HEK293 (cell line): ENCODE results near the gene LITAFD.
A peak's percentile ranks its signal among the peaks of the same experiment; 100 is the strongest.

Source experiments
- CTCF ChIA-PET: fragments of 350-600 bp; formaldehyde crosslinking; extraction: SDS; loops from one replicate; lab custom pipeline; 2021; ENCODE audit warnings: antibody characterized with exemption; lab: Yijun Ruan, JAX
- POLR2A ChIA-PET: fragments of 300-600 bp; formaldehyde crosslinking; extraction: SDS; loops from one replicate; lab custom pipeline; 2020; ENCODE audit warnings: antibody characterized with exemption, inconsistent platforms; lab: Yijun Ruan, JAX
- H3K27ac ChIP-seq: fragments of 200-500 bp; sonication (Bioruptor generic); 2 replicates; pipeline ENCODE4 v1.5.1; 2014; ENCODE audit warnings: low read depth, low read length, control low read depth, inconsistent platforms; ENCODE audit errors: extremely low read depth
- H3K36me3 ChIP-seq, 2 experiments: fragments of 200-500 bp in 1 of 2; sonication (Bioruptor generic) in 1 of 2; 1 replicate in 1 of 2; 2 replicates in 1 of 2; pipeline ENCODE4 v1.5.1; 2014 to 2017; ENCODE audit warnings: inconsistent platforms in 2 of 2, low read length in 2 of 2; ENCODE audit not compliant: control insufficient read depth in 2 of 2, insufficient read depth in 1 of 2
- H3K4me1 ChIP-seq: fragments of 200-500 bp; sonication (Bioruptor generic); 2 replicates; pipeline ENCODE4 v1.5.1; 2014; ENCODE audit warnings: mild to moderate bottlenecking, low read length, inconsistent platforms; ENCODE audit not compliant: control insufficient read depth, insufficient read depth
- H3K4me3 ChIP-seq: 2 replicates; pipeline ENCODE4 v1.5.1; 2011; ENCODE audit warnings: low read depth, mild to moderate bottlenecking, control low read depth, low read length, moderate library complexity
- H3K9me3 ChIP-seq: fragments of 200-500 bp; sonication (Bioruptor generic); 2 replicates; pipeline ENCODE4 v1.5.1; 2014; ENCODE audit warnings: low read depth, low read length, inconsistent platforms; ENCODE audit not compliant: control insufficient read depth, insufficient read depth
- GLIS1 ChIP-seq: fragments of 450-650 bp; formaldehyde crosslinking; IDR thresholded peaks from 2 replicates; pipeline ENCODE4 v1.5.1; 2016; ENCODE audit warnings: missing biosample characterization, missing genetic modification characterization
- GLIS2 ChIP-seq: fragments of 450-650 bp; formaldehyde crosslinking; IDR thresholded peaks from 2 replicates; pipeline ENCODE4 v1.5.1; 2016; ENCODE audit warnings: missing biosample characterization, missing genetic modification characterization
- KLF7 ChIP-seq: fragments of 450-650 bp; formaldehyde crosslinking; IDR thresholded peaks from 2 replicates; pipeline ENCODE4 v1.5.1; 2016; ENCODE audit warnings: missing biosample characterization, missing genetic modification characterization, borderline replicate concordance
- PRDM2 ChIP-seq: fragments of 450-650 bp; formaldehyde crosslinking; IDR thresholded peaks from 2 replicates; pipeline ENCODE4 v1.5.1; 2016; ENCODE audit warnings: missing biosample characterization, missing genetic modification characterization, borderline replicate concordance
- REPIN1 ChIP-seq: fragments of 450-650 bp; formaldehyde crosslinking; IDR thresholded peaks from 2 replicates; pipeline ENCODE4 v1.5.1; 2017; ENCODE audit warnings: missing biosample characterization, missing genetic modification characterization, low read depth
- SCRT2 ChIP-seq: fragments of 450-650 bp; formaldehyde crosslinking; IDR thresholded peaks from 2 replicates; pipeline ENCODE4 v1.5.1; 2016; ENCODE audit warnings: missing biosample characterization, missing genetic modification characterization
- ZBTB49 ChIP-seq: fragments of 450-650 bp; formaldehyde crosslinking; IDR thresholded peaks from 2 replicates; pipeline ENCODE4 v1.5.1; 2016; ENCODE audit warnings: missing biosample characterization, missing genetic modification characterization, low read depth
- ZFP37 ChIP-seq: fragments of 450-650 bp; formaldehyde crosslinking; IDR thresholded peaks from 2 replicates; pipeline ENCODE4 v1.5.1; 2016; ENCODE audit warnings: missing biosample characterization, missing genetic modification characterization
- ZNF10 ChIP-seq: fragments of 450-650 bp; formaldehyde crosslinking; IDR thresholded peaks from 2 replicates; pipeline ENCODE4 v1.5.1; 2017; ENCODE audit warnings: missing biosample characterization, missing genetic modification characterization
- ZNF121 ChIP-seq: fragments of 450-650 bp; formaldehyde crosslinking; IDR thresholded peaks from 2 replicates; pipeline ENCODE4 v1.5.1; 2016; ENCODE audit warnings: missing biosample characterization, missing genetic modification characterization
- ZNF202 ChIP-seq: fragments of 450-650 bp; formaldehyde crosslinking; IDR thresholded peaks from 2 replicates; pipeline ENCODE4 v1.5.1; 2016; ENCODE audit warnings: missing biosample characterization, missing genetic modification characterization, borderline replicate concordance
- ZNF341 ChIP-seq: fragments of 450-650 bp; formaldehyde crosslinking; IDR thresholded peaks from 2 replicates; pipeline ENCODE4; 2016; ENCODE audit warnings: low read depth, missing biosample characterization, missing genetic modification characterization
- ZNF366 ChIP-seq: fragments of 450-650 bp; formaldehyde crosslinking; conservative IDR thresholded peaks from 2 replicates; pipeline ENCODE4 v1.5.1; 2016; ENCODE audit warnings: missing biosample characterization, missing genetic modification characterization
- ZNF394 ChIP-seq: fragments of 450-650 bp; formaldehyde crosslinking; IDR thresholded peaks from 2 replicates; pipeline ENCODE4 v1.5.1; 2016; ENCODE audit warnings: missing biosample characterization, missing genetic modification characterization, mild to moderate bottlenecking, moderate library complexity, borderline replicate concordance
- ZNF571 ChIP-seq: fragments of 450-650 bp; formaldehyde crosslinking; IDR thresholded peaks from 2 replicates; pipeline ENCODE4 v1.5.0; 2017; ENCODE audit warnings: missing biosample characterization, missing genetic modification characterization
- ZNF654 ChIP-seq: fragments of 450-650 bp; formaldehyde crosslinking; IDR thresholded peaks from 2 replicates; pipeline ENCODE4 v1.5.1; 2016; ENCODE audit warnings: low read depth, missing biosample characterization, missing genetic modification characterization
- ZNF830 ChIP-seq: fragments of 450-650 bp; IDR thresholded peaks from 2 replicates; pipeline ENCODE4 v1.5.0; 2018; ENCODE audit warnings: missing biosample characterization, missing genetic modification characterization, low read depth, mild to moderate bottlenecking, moderate library complexity
- ZSCAN23 ChIP-seq: fragments of 450-650 bp; formaldehyde crosslinking; IDR thresholded peaks from 2 replicates; pipeline ENCODE4 v1.5.1; 2016; ENCODE audit warnings: missing biosample characterization, missing genetic modification characterization
- ZSCAN4 ChIP-seq: fragments of 450-650 bp; formaldehyde crosslinking; IDR thresholded peaks from 2 replicates; pipeline ENCODE4 v1.5.1; 2017; ENCODE audit warnings: missing biosample characterization, missing genetic modification characterization
- ZSCAN5A ChIP-seq: fragments of 450-650 bp; formaldehyde crosslinking; IDR thresholded peaks from 2 replicates; pipeline ENCODE4 v1.5.1; 2016; ENCODE audit warnings: missing biosample characterization, missing genetic modification characterization

LITAFD gene

GRCh38 chr16:8865145-8865882 lies 16.8 kb upstream of the LITAFD start (continued):
- TF ChIP-seq ZSCAN4 (tag by site-specific recombination) (no peak), ZNF654 (tag by site-specific recombination) (no peak), ZNF394 (tag by site-specific recombination) (no peak)

GRCh38 chr16:8866118-8866883 lies 15.8 kb upstream of the LITAFD start:
- POLR2A ChIA-PET: no interaction called here
- Histone ChIP-seq H3K9me3 (no peaks in the 10 kb centered on the region), H3K36me3 (peaks cover 0 to 14% of the 10 kb centered on the region in 2 experiments; a peak in 2 of 3 replicates), H3K4me3 (peak overlapping the region; percentile 75), H3K4me1 (peaks cover 11% of the 10 kb centered on the region), H3K27ac (no peak overlapping the region)
- CTCF ChIA-PET: no interaction called here
- peak; percentile 64; the same call in 1 of the 2 replicates for TF ChIP-seq ZNF121
- no peak for TF ChIP-seq ZNF10
- no peak for TF ChIP-seq KLF7 (tag by site-specific recombination)
- TF ChIP-seq REPIN1 (tag by site-specific recombination): no peak
- TF ChIP-seq ZSCAN5A (tag by site-specific recombination): no peak
- TF ChIP-seq ZNF571: no peak
- no peak for TF ChIP-seq ZSCAN23 (tag by site-specific recombination)
- no peak for TF ChIP-seq SCRT2 (tag by site-specific recombination)
- TF ChIP-seq GLIS1: peak; percentile 28; the same call in 1 of the 2 replicates
- TF ChIP-seq ZNF202 (tag by site-specific recombination): no peak
- no peak for TF ChIP-seq ZNF341 (tag by site-specific recombination)
- TF ChIP-seq ZBTB49: no peak
- TF ChIP-seq, all 188 proteins: peak for 2

- ChIA-PET POLR2A (interaction anchor here (2.4 kb wide), 1 partner anchor 69 kb away, joined by 14 read pairs; the partner anchor contains the start of genes PMM2 and TMEM186), CTCF (no interaction called here)
- TF ChIP-seq PRDM2 (tag by site-specific recombination) (no peak), ZNF830 (tag by site-specific recombination) (no peak), GLIS2 (tag by site-specific recombination) (peak; percentile 30; the same call in 1 of the 2 replicates), ZNF366 (tag by site-specific recombination) (peak; percentile 66; the same call in 1 of the 2 replicates), GLIS1 (no peak), ZFP37 (tag by site-specific recombination) (no peak)
- H3K27ac ChIP-seq: no peak overlapping the region
- H3K4me1 ChIP-seq: peaks cover 11% of the 10 kb centered on the region
- H3K4me3 ChIP-seq: peak overlapping the region; percentile 75
- H3K36me3 ChIP-seq: peaks cover 0 to 14% of the 10 kb centered on the region in 2 experiments; a peak in 2 of 3 replicates
- no peaks in the 10 kb centered on the region for H3K9me3 ChIP-seq
These were observed 15.3 kb upstream of the LITAFD start for GRCh38 chr16:8866884-8867215.
